ENCODE data around the gene SIK1.
"Not testable (repeated sequence)": the region's sequence is repeated elsewhere in the genome, so short reads cannot be mapped to it uniquely, and the experiment has no call there.

Gene SIK1

GRCh38 chr21:43426404-43427241 is at the start of gene SIK1:
TSS of gene SIK1 (minus strand) at chr21:43427131. CDS start at chr21:43426178, 953 bp downstream.
- not testable (repeated sequence) for DNase-seq (ENCODE audit: low read depth in 2 of 2)

GRCh38 chr21:43471597-43472242 is 44.8 kb upstream of the SIK1 start:
- not testable (repeated sequence) for DNase-seq (ENCODE audit: low read depth in 2 of 2)

- not testable (repeated sequence) for DNase-seq (ENCODE audit: low read depth in 2 of 2)
Observed at GRCh38 chr21:43469719-43470458, 43.0 kb upstream of the SIK1 start.

GRCh38 chr21:43467785-43468184 is 40.9 kb upstream of the SIK1 start:
- no peak for DNase-seq (ENCODE audit: low read depth in 2 of 2)

- DNase-seq (ENCODE audit: low read depth in 2 of 2) = not testable (repeated sequence)
Observed at GRCh38 chr21:43465159-43465558, 38.2 kb upstream of the SIK1 start.

- DNase-seq (ENCODE audit: low read depth in 2 of 2) = not testable (repeated sequence)
Observed at GRCh38 chr21:43463498-43464261, 36.7 kb upstream of the SIK1 start.

GRCh38 chr21:43462932-43463331 is 36.0 kb upstream of the SIK1 start:
- not testable (repeated sequence) for DNase-seq (ENCODE audit: low read depth in 2 of 2)

GRCh38 chr21:43460475-43460874 is 33.5 kb upstream of the SIK1 start:
- not testable (repeated sequence) for DNase-seq (ENCODE audit: low read depth in 2 of 2)

- not testable (repeated sequence) for DNase-seq (ENCODE audit: low read depth in 2 of 2)
Observed at GRCh38 chr21:43458995-43459394, 32.1 kb upstream of the SIK1 start.

- DNase-seq (ENCODE audit: low read depth in 2 of 2) = not testable (repeated sequence)
Observed at GRCh38 chr21:43456616-43457314, 29.8 kb upstream of the SIK1 start.

- not testable (repeated sequence) for DNase-seq (ENCODE audit: low read depth in 2 of 2)
Observed at GRCh38 chr21:43455717-43456116, 28.8 kb upstream of the SIK1 start.

- DNase-seq (ENCODE audit: low read depth in 2 of 2) = not testable (repeated sequence)
Observed at GRCh38 chr21:43454176-43454575, 27.2 kb upstream of the SIK1 start.

GRCh38 chr21:43451850-43452249 is 24.9 kb upstream of the SIK1 start:
- not testable (repeated sequence) for DNase-seq (ENCODE audit: low read depth in 2 of 2)

GRCh38 chr21:43450287-43450686 is 23.4 kb upstream of the SIK1 start:
- DNase-seq (ENCODE audit: low read depth in 2 of 2) = not testable (repeated sequence)

GRCh38 chr21:43447353-43447977 is 20.5 kb upstream of the SIK1 start:
- DNase-seq (ENCODE audit: low read depth in 2 of 2) = not testable (repeated sequence)

- DNase-seq (ENCODE audit: low read depth in 2 of 2) = not testable (repeated sequence)
Observed at GRCh38 chr21:43446277-43446932, 19.5 kb upstream of the SIK1 start.

- DNase-seq (ENCODE audit: low read depth in 2 of 2) = not testable (repeated sequence)
Observed at GRCh38 chr21:43444524-43444923, 17.6 kb upstream of the SIK1 start.

- DNase-seq (ENCODE audit: low read depth in 2 of 2) = not testable (repeated sequence)
Observed at GRCh38 chr21:43442571-43442970, 15.6 kb upstream of the SIK1 start.

- not testable (repeated sequence) for DNase-seq (ENCODE audit: low read depth in 2 of 2)
Observed at GRCh38 chr21:43440835-43441727, 14.2 kb upstream of the SIK1 start.

Measured in fibroblast of skin of left quadriceps (primary cell).